Measurements from ENCODE around the gene FUCA2. TPM values are rescaled to one million over a fixed set of nuclear protein-coding genes. Genes with fewer than 3 reads are reported as not detected.

FUCA2 gene
- total RNA-seq, 4 donors from 2014 or later = 17.6 to 27.5 (median 25.8) TPM

DNA sequence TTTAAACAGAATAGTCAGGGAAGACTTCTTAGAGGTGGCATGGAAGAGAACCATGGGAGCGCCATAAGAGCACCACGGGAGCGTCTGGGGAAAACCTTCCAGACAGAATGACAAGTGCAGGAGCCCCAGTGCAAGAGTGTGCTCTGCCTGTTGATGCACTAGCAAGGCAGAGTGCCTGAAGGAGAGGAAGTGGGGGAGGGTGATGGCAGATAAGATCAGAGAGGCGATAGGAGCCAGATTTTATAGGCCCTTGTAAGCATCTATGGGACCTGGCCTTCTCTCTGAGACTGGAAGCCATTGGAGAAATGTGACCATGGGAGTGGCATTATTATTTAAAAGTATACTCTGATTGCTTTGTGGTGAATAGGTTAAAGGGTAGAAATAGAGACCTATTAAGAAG, 13.1 kb downstream of the FUCA2 start:
- DNase-seq (ENCODE audit: extremely low spot score) = no peak
- TF ChIP-seq POLR2A (IDR thresholded peaks at IDR 0.05; ENCODE audit: low read depth) (no peak), POLR2AphosphoS5 (IDR thresholded peaks at IDR 0.05) (no peak)
- TF ChIP-seq, protein P1, sequence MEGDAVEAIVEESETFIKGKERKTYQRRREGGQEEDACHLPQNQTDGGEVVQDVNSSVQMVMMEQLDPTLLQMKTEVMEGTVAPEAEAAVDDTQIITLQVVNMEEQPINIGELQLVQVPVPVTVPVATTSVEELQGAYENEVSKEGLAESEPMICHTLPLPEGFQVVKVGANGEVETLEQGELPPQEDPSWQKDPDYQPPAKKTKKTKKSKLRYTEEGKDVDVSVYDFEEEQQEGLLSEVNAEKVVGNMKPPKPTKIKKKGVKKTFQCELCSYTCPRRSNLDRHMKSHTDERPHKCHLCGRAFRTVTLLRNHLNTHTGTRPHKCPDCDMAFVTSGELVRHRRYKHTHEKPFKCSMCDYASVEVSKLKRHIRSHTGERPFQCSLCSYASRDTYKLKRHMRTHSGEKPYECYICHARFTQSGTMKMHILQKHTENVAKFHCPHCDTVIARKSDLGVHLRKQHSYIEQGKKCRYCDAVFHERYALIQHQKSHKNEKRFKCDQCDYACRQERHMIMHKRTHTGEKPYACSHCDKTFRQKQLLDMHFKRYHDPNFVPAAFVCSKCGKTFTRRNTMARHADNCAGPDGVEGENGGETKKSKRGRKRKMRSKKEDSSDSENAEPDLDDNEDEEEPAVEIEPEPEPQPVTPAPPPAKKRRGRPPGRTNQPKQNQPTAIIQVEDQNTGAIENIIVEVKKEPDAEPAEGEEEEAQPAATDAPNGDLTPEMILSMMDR (IDR thresholded peaks at IDR 0.05) = no peak
- H3K4me1 ChIP-seq = no peaks in the 10 kb centered on the region
- no peaks in the 10 kb centered on the region for H3K27me3 ChIP-seq
- intact Hi-C loops (cut with DNase I) = no loop called here
- H3K27ac ChIP-seq (replicated peaks in 1 of 4) = no peak overlapping the region
- no peak overlapping the region for H3K4me3 ChIP-seq
- 86% methylated on average over 4 of the region's 4 CpGs for WGBS
- peaks cover 4 to 90% (median 80%) of the 10 kb centered on the region in 4 donors for H3K36me3 ChIP-seq
- no peaks in the 10 kb centered on the region for H3K9me3 ChIP-seq

DNA sequence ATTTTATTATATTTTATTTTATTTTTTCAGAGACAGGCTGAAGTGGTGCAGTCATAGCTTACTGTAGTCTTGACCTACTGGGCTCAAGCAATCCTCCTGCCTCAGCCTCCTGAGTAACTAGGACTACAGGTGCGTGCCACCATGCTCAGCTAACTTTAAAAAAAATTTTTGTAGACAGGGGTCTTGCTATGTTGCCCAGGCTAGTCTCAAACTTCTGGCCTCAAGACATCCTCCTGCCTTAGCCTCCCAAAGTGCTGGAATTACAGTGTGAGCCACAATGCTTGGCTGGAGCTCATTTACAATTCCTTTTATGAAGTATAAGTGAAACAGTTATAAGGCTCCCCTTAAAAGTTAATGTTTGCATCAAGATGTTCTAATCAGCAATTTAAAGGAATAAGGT, 14.5 kb downstream of the FUCA2 start:
- intact Hi-C loops (cut with DNase I) = no loop called here
- H3K36me3 ChIP-seq = peaks cover 4 to 83% (median 72%) of the 10 kb centered on the region in 4 donors
- 100% methylated on average over 1 of the region's 1 CpG for WGBS
- DNase-seq (ENCODE audit: extremely low spot score) = no peak
- no peaks in the 10 kb centered on the region for H3K4me1 ChIP-seq
- H3K4me3 ChIP-seq = no peak overlapping the region
- no peak overlapping the region for H3K27ac ChIP-seq (replicated peaks in 1 of 4)
- no peaks in the 10 kb centered on the region for H3K9me3 ChIP-seq
- no peaks in the 10 kb centered on the region for H3K27me3 ChIP-seq
- TF ChIP-seq POLR2AphosphoS5 (IDR thresholded peaks at IDR 0.05) = no peak
- TF ChIP-seq POLR2A (IDR thresholded peaks at IDR 0.05; ENCODE audit: low read depth) = no peak
- TF ChIP-seq EP300 (IDR thresholded peaks at IDR 0.05) = no peak

DNA sequence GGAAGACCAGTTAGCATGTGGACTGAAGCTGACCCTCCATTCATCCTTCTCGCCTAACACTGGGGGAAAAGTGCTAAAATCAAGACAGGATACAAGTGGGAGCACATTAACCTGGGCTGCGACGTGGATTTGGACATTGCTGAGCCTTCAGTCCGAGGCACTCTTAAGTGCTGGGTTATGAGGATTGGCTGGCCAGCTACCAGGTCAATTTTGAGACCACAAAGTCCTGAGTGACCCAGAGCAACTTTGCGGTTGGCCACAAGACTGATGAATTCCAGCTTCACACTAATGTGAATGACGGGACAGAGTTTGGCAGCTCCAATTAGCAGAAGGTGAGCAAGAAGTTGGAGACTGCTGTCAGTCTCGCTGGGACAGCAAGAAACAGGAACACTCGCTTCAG, 20.7 kb downstream of the FUCA2 start:
- H3K4me1 ChIP-seq = no peaks in the 10 kb centered on the region
- H3K9me3 ChIP-seq = no peaks in the 10 kb centered on the region
- H3K4me3 ChIP-seq = no peak overlapping the region
- H3K36me3 ChIP-seq = peaks cover 0 to 37% (median 21%) of the 10 kb centered on the region in 4 donors
- H3K27me3 ChIP-seq = no peaks in the 10 kb centered on the region
- TF ChIP-seq, protein P1 (IDR thresholded peaks at IDR 0.05) = no peak
- no peak for TF ChIP-seq POLR2A (IDR thresholded peaks at IDR 0.05; ENCODE audit: low read depth)
- no peak for TF ChIP-seq EP300 (IDR thresholded peaks at IDR 0.05)
- no peak for TF ChIP-seq POLR2AphosphoS5 (IDR thresholded peaks at IDR 0.05)
- intact Hi-C loops (cut with DNase I) = no loop called here
- no peak for DNase-seq (ENCODE audit: extremely low spot score)
- 93% methylated on average over 7 of the region's 8 CpGs for WGBS
- H3K27ac ChIP-seq (replicated peaks in 1 of 4) = no peak overlapping the region

DNA sequence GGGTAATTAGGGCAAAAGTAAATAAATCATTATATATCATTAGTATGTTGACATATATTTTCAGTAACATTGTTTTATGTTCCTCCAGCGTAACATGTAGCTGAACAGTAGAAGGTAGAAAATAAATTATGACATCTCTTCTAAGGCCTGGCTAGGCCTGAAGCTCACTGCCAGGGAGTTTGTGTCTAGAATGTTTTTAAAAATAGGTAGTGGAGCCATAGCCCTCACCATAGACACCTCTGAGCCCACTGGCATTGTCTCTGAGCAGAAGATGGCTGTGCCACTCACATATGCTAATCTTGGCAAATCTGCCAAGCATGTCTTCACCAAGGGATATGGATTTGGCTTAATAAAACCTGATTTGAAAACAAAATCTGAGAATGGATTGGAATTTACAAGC, 21.3 kb downstream of the FUCA2 start:
- Histone ChIP-seq H3K27me3 (no peaks in the 10 kb centered on the region), H3K9me3 (no peaks in the 10 kb centered on the region), H3K4me3 (no peak overlapping the region), H3K27ac (replicated peaks in 1 of 4) (no peak overlapping the region), H3K36me3 (peaks cover 0 to 37% (median 17%) of the 10 kb centered on the region in 4 donors), H3K4me1 (no peaks in the 10 kb centered on the region)
- DNase-seq (ENCODE audit: extremely low spot score) = no peak
- WGBS = 96% methylated on average over 1 of the region's 1 CpG
- TF ChIP-seq, protein P1 (IDR thresholded peaks at IDR 0.05) = no peak
- no peak for TF ChIP-seq POLR2AphosphoS5 (IDR thresholded peaks at IDR 0.05)
- no peak for TF ChIP-seq POLR2A (IDR thresholded peaks at IDR 0.05; ENCODE audit: low read depth)
- no peak for TF ChIP-seq EP300 (IDR thresholded peaks at IDR 0.05)
- intact Hi-C loops (cut with DNase I) = no loop called here

DNA sequence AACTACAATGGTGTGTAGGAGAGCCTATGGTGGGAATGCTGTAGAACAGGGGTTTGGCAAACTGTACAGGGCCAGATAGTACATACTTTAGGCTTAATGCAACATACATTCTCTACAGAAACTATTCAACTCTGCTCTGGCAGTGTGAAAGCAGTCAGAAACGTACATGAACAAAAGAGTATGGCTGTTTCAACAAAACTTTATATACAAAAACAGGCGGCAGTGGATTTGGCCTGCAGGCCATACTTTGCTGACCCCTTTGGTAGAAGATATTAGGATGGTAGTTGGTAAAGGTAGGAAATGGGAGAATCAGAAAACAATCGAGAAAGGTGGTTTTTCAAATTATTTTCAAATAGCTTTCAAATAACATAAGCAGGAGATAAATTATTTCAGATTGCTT, 24.8 kb downstream of the FUCA2 start:
- no peak overlapping the region for H3K27ac ChIP-seq (replicated peaks in 1 of 4)
- TF ChIP-seq, protein P1 (IDR thresholded peaks at IDR 0.05) = no peak
- TF ChIP-seq EP300 (IDR thresholded peaks at IDR 0.05) (no peak), POLR2AphosphoS5 (IDR thresholded peaks at IDR 0.05) (no peak), POLR2A (IDR thresholded peaks at IDR 0.05; ENCODE audit: low read depth) (no peak)
- WGBS = 88% methylated on average over 3 of the region's 3 CpGs
- no peak for DNase-seq (ENCODE audit: extremely low spot score)
- no peaks in the 10 kb centered on the region for H3K27me3 ChIP-seq
- H3K4me3 ChIP-seq = no peak overlapping the region
- peaks cover 0 to 22% (median 4%) of the 10 kb centered on the region in 4 donors for H3K36me3 ChIP-seq
- H3K4me1 ChIP-seq = no peaks in the 10 kb centered on the region
- intact Hi-C loops (cut with DNase I) = no loop called here
- no peaks in the 10 kb centered on the region for H3K9me3 ChIP-seq
